ENCODE data around the gene ESRRB. TPM values are rescaled to one million over a fixed set of nuclear protein-coding genes. Genes with fewer than 3 reads are reported as not detected.

The ESRRB gene
- polyA plus RNA-seq, 1 of the 3 experiments (the other 2 are of a cell fraction), result 0.05 TPM

- no peak overlapping the region for H3K4me3 ChIP-seq (ENCODE audit: low read depth in 2 of 2, low read length in 1 of 2)
- POLR2A ChIA-PET, result no interaction called here
- 66% methylated on average over 4 of the region's 4 CpGs for WGBS (ENCODE audit: low lambda C conversion rate)
- H3K79me2 ChIP-seq (ENCODE audit: insufficient read depth), result no peaks in the 10 kb centered on the region
- CTCF ChIA-PET, result interaction anchor here (1.0 to 5.9 kb wide), 3 partner anchors 14 to 150 kb away, joined by 3 to 47 read pairs (median 5); no protein-coding TSS in a partner anchor
- H3F3A ChIP-seq (replicated peaks; ENCODE audit: insufficient read depth), result no peaks in the 10 kb centered on the region
- H3K4me1 ChIP-seq (ENCODE audit: control insufficient read depth in 1 of 2, insufficient read depth in 2 of 2, low read depth in 1 of 2, low read length in 1 of 2), result peaks cover 5 to 18% of the 10 kb centered on the region in 2 experiments; a peak in 2 of 4 replicates
- no peak overlapping the region for H2AFZ ChIP-seq (ENCODE audit: low read depth)
- H3K36me3 ChIP-seq (replicated peaks in 1 of 2; ENCODE audit: control insufficient read depth in 1 of 2, insufficient read depth in 2 of 2, low read length in 1 of 2), result no peaks in the 10 kb centered on the region
- no peak overlapping the region for H3K4me2 ChIP-seq
- TF ChIP-seq TCF12 (IDR thresholded peaks at IDR 0.05), result no peak
- TF ChIP-seq REST (IDR thresholded peaks at IDR 0.05; ENCODE audit: low read depth, low read length), result no peak
- no peak for TF ChIP-seq NRF1 (IDR thresholded peaks at IDR 0.05; ENCODE audit: low read depth, low read length)
- no peak for TF ChIP-seq ZBTB33 (IDR thresholded peaks at IDR 0.05; ENCODE audit: borderline replicate concordance, low read depth)
- TF ChIP-seq GATA2 (CRISPR knock-in tag; IDR thresholded peaks at IDR 0.05), result no peak
- TF ChIP-seq EZH2phosphoT487 (IDR thresholded peaks at IDR 0.05; ENCODE audit: borderline replicate concordance, low read depth), result no peak
- TF ChIP-seq POLR2AphosphoS5 (IDR thresholded peaks at IDR 0.05; ENCODE audit: low read depth, low read length), result no peak
- TF ChIP-seq EP300 (IDR thresholded peaks at IDR 0.05; ENCODE audit: borderline replicate concordance in 1 of 2, low read depth in 1 of 2, low read length in 1 of 2), result no peak
- TF ChIP-seq MAX (IDR thresholded peaks at IDR 0.05; ENCODE audit: low read depth), result no peak
- TF ChIP-seq JUND (IDR thresholded peaks at IDR 0.05), result no peak
- no peak for TF ChIP-seq SMC3 (IDR thresholded peaks at IDR 0.05; ENCODE audit: low read depth, low read length)
- TF ChIP-seq CHD2 (IDR thresholded peaks at IDR 0.05; ENCODE audit: low read length, partially characterized antibody), result no peak
- no peak for TF ChIP-seq MXI1 (IDR thresholded peaks at IDR 0.05; ENCODE audit: low read depth, low read length)
- no peak for TF ChIP-seq PBX3 (IDR thresholded peaks at IDR 0.05)
- no peaks in the 10 kb centered on the region for H3K9me3 ChIP-seq
- no peak for DNase-seq
- H3K9me2 ChIP-seq, result no peaks in the 10 kb centered on the region
- H3K27ac ChIP-seq (ENCODE audit: low read depth in 2 of 2, low read length in 1 of 2), result no peak overlapping the region
- no peak overlapping the region for H3K9ac ChIP-seq
- no peaks in the 10 kb centered on the region for H4K20me1 ChIP-seq (ENCODE audit: insufficient read depth)
- H3K27me3 ChIP-seq (ENCODE audit: insufficient read depth), result no peaks in the 10 kb centered on the region
Observed at GRCh38 chr14:76502219-76502618, 126.3 kb downstream of the ESRRB start.
